Activated CD8-positive, alpha-beta memory T cell treated with anti-CD3 and anti-CD28 coated beads for 1 hour (primary cell): Measurements from ENCODE around the gene RALGAPA1.

Experiments used
- DNase-seq, 2 donors: peaks; one replicate each; pipeline ENCODE4 v3.0.0-alpha.2; 2020; ENCODE audit warnings: low read depth in 1 of 2; ENCODE audit errors: extremely low read depth in 1 of 2

Gene RALGAPA1

GRCh38 chr14:35499180-35499579 is 309.9 kb downstream of the RALGAPA1 start:
- DNase-seq = no peak

GRCh38 chr14:35495278-35495677 is 313.8 kb downstream of the RALGAPA1 start:
- DNase-seq = no peak

- no peak for DNase-seq
Observed at GRCh38 chr14:35492569-35493014, 316.5 kb downstream of the RALGAPA1 start.
